Loucy (cell line): ENCODE data around the gene SERPINA1.

Source experiments
- H2AFZ ChIP-seq: fragments of 200-600 bp; sonication (generic); 2 replicates; pipeline ENCODE4 v1.6.0; 2016; ENCODE audit warnings: antibody characterized with exemption, mild to moderate bottlenecking, low read length, moderate library complexity
- H3F3A ChIP-seq: fragments of 200-600 bp; 2 replicates; pipeline ENCODE4 v1.6.0; 2016; ENCODE audit warnings: antibody characterized with exemption, low read depth, mild to moderate bottlenecking
- H3K27me3 ChIP-seq: fragments of 200-600 bp; sonication (generic); 2 replicates; pipeline ENCODE4 v1.6.1; 2014; ENCODE audit warnings: low read length, mild to moderate bottlenecking; ENCODE audit not compliant: insufficient read depth, poor library complexity, severe bottlenecking
- H3K36me3 ChIP-seq: fragments of 200-600 bp; sonication (generic); 2 replicates; pipeline ENCODE4 v1.6.1; 2016; ENCODE audit warnings: low read length; ENCODE audit not compliant: insufficient read depth
- H3K4me1 ChIP-seq: fragments of 200-600 bp; sonication (generic); 2 replicates; pipeline ENCODE4 v1.5.1; 2014; ENCODE audit warnings: low read length, mild to moderate bottlenecking; ENCODE audit not compliant: insufficient read depth, poor library complexity, severe bottlenecking
- H3K4me2 ChIP-seq: fragments of 200-600 bp; sonication (generic); 2 replicates; pipeline ENCODE4 v1.6.0; 2014; ENCODE audit warnings: antibody characterized with exemption, low read length, low read depth, mild to moderate bottlenecking; ENCODE audit not compliant: poor library complexity, severe bottlenecking
- H3K4me3 ChIP-seq: fragments of 200-600 bp; sonication (generic); 2 replicates; pipeline ENCODE4 v1.5.1; 2014; ENCODE audit warnings: low read length, mild to moderate bottlenecking, mixed read lengths; ENCODE audit not compliant: poor library complexity, severe bottlenecking
- H3K79me2 ChIP-seq: fragments of 200-600 bp; sonication (generic); 2 replicates; pipeline ENCODE4 v1.6.1; 2014; ENCODE audit warnings: low read length; ENCODE audit not compliant: insufficient read depth
- H3K9ac ChIP-seq: fragments of 200-600 bp; sonication (generic); 2 replicates; pipeline ENCODE4 v1.6.0; 2014; ENCODE audit warnings: mild to moderate bottlenecking, low read depth, low read length, moderate library complexity; ENCODE audit not compliant: poor library complexity, severe bottlenecking
- H3K9me2 ChIP-seq: fragments of 200-600 bp; sonication (generic); replicated peaks from 2 replicates; pipeline ENCODE4 v1.6.1; 2016; ENCODE audit warnings: low read depth, low read length, mixed read lengths
- H3K9me3 ChIP-seq: fragments of 200-600 bp; sonication (generic); 2 replicates; pipeline ENCODE4 v1.6.1; 2014; ENCODE audit warnings: mild to moderate bottlenecking, antibody characterized with exemption, low read length, low read depth; ENCODE audit not compliant: insufficient read depth
- H4K20me1 ChIP-seq: fragments of 200-600 bp; sonication (generic); 2 replicates; pipeline ENCODE4 v1.6.0; 2014; ENCODE audit warnings: antibody characterized with exemption, low read length, mild to moderate bottlenecking; ENCODE audit not compliant: insufficient read depth, poor library complexity, severe bottlenecking
- EZH2phosphoT487 ChIP-seq: fragments of 200-600 bp; IDR thresholded peaks from 2 replicates; pipeline ENCODE4 v1.6.1; 2018; ENCODE audit warnings: antibody characterized with exemption, mild to moderate bottlenecking, moderate library complexity, borderline replicate concordance
- TF ChIP-seq, protein P1 (sequence below): fragments of 200-600 bp; sonication (generic); conservative IDR thresholded peaks from 2 replicates; pipeline ENCODE4 v1.5.1; 2014; ENCODE audit warnings: mild to moderate bottlenecking, antibody characterized with exemption, low read length

SERPINA1 gene

DNA sequence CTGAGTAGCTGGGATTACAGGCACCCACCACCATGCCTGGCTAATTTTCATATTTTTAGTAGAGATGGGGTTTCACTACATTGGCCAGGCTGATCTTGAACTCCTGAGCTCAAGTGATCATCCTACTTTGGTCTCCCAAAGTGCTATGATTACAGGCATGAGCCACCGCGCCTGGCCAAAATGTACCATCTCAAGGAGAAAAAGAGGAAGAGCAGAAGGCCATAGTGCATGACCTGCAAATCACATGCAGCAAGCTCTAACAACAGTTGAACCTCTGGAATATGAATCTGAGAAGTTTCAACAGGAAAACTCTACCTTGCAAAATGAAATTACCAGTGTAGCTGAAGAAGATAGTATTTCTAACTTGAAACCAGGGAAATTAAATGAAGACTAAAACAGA lies 17.1 kb upstream of the SERPINA1 start:
- no peaks in the 10 kb centered on the region for H3K4me1 ChIP-seq
- H3K4me3 ChIP-seq, result no peak overlapping the region
- no peaks in the 10 kb centered on the region for H3K9me2 ChIP-seq
- H2AFZ ChIP-seq, result no peak overlapping the region
- H3F3A ChIP-seq, result no peaks in the 10 kb centered on the region
- H3K27me3 ChIP-seq, result no peaks in the 10 kb centered on the region
- H3K4me2 ChIP-seq, result no peak overlapping the region
- no peaks in the 10 kb centered on the region for H3K36me3 ChIP-seq
- H3K9me3 ChIP-seq, result no peaks in the 10 kb centered on the region
- no peaks in the 10 kb centered on the region for H4K20me1 ChIP-seq
- TF ChIP-seq EZH2phosphoT487, result no peak
- TF ChIP-seq, protein P1, sequence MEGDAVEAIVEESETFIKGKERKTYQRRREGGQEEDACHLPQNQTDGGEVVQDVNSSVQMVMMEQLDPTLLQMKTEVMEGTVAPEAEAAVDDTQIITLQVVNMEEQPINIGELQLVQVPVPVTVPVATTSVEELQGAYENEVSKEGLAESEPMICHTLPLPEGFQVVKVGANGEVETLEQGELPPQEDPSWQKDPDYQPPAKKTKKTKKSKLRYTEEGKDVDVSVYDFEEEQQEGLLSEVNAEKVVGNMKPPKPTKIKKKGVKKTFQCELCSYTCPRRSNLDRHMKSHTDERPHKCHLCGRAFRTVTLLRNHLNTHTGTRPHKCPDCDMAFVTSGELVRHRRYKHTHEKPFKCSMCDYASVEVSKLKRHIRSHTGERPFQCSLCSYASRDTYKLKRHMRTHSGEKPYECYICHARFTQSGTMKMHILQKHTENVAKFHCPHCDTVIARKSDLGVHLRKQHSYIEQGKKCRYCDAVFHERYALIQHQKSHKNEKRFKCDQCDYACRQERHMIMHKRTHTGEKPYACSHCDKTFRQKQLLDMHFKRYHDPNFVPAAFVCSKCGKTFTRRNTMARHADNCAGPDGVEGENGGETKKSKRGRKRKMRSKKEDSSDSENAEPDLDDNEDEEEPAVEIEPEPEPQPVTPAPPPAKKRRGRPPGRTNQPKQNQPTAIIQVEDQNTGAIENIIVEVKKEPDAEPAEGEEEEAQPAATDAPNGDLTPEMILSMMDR, result no peak
- H3K9ac ChIP-seq, result no peak overlapping the region
- no peaks in the 10 kb centered on the region for H3K79me2 ChIP-seq

GRCh38 chr14:94404561-94404960 lies 16.2 kb upstream of the SERPINA1 start:
- Histone ChIP-seq H4K20me1 (no peaks in the 10 kb centered on the region), H3K79me2 (no peaks in the 10 kb centered on the region), H2AFZ (no peak overlapping the region), H3K4me1 (no peaks in the 10 kb centered on the region), H3F3A (no peaks in the 10 kb centered on the region), H3K9me2 (no peaks in the 10 kb centered on the region), H3K9me3 (no peaks in the 10 kb centered on the region), H3K4me3 (no peak overlapping the region), H3K36me3 (no peaks in the 10 kb centered on the region), H3K27me3 (no peaks in the 10 kb centered on the region), H3K4me2 (no peak overlapping the region), H3K9ac (no peak overlapping the region)
- TF ChIP-seq, protein P1, result no peak
- TF ChIP-seq EZH2phosphoT487, result no peak

DNA sequence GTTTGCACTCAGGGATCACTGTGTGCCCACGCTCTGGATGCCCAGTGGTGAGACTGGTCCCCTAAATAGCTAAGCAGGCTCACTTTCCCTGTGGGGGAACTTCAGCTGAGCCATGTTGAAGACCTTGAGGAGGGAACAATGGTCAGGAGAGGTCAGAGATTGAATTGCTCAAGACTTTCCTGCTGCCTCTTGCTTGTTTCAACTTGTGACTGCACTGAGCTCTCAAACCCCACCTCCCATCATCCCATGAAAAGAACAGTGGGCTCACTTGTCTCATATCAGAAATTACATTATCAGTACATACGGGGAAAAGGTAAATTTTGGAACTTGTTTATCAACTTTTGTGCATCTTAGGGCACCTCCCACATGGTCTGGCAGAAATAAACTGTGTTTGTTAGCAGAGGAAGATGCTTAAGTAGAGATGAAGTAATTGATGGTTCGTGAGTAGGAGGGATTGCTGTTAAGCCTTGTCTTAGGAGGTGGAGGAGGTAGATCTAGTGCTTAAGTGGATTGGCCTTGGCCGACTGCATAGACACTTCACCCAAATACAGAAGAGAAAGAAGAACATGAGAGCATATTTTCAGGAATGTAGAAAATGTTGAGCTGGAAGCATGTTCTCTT lies 15.0 kb upstream of the SERPINA1 start:
- Histone ChIP-seq H3K79me2 (no peaks in the 10 kb centered on the region), H3K9me3 (no peaks in the 10 kb centered on the region), H3K4me3 (no peak overlapping the region), H3K4me2 (no peak overlapping the region), H3K27me3 (no peaks in the 10 kb centered on the region), H2AFZ (no peak overlapping the region), H3K4me1 (no peaks in the 10 kb centered on the region), H3K9ac (no peak overlapping the region), H3K36me3 (no peaks in the 10 kb centered on the region), H3K9me2 (no peaks in the 10 kb centered on the region), H4K20me1 (no peaks in the 10 kb centered on the region), H3F3A (no peaks in the 10 kb centered on the region)
- TF ChIP-seq, protein P1, result no peak
- no peak for TF ChIP-seq EZH2phosphoT487
